Hypothalamus (tissue), 51 donors: ENCODE results near the gene GALR3.
A peak's percentile ranks its signal among the peaks of the same experiment; 100 is the strongest.
"Not testable (repeated sequence)": the region's sequence is repeated elsewhere in the genome, so short reads cannot be mapped to it uniquely, and the experiment has no call there.

Experiments
- DNase-seq, 51 donors: peaks; one replicate each; lab custom pipeline; 2025; lab: John Stamatoyannopoulos, UW

Gene GALR3, protein sequence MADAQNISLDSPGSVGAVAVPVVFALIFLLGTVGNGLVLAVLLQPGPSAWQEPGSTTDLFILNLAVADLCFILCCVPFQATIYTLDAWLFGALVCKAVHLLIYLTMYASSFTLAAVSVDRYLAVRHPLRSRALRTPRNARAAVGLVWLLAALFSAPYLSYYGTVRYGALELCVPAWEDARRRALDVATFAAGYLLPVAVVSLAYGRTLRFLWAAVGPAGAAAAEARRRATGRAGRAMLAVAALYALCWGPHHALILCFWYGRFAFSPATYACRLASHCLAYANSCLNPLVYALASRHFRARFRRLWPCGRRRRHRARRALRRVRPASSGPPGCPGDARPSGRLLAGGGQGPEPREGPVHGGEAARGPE

DNA sequence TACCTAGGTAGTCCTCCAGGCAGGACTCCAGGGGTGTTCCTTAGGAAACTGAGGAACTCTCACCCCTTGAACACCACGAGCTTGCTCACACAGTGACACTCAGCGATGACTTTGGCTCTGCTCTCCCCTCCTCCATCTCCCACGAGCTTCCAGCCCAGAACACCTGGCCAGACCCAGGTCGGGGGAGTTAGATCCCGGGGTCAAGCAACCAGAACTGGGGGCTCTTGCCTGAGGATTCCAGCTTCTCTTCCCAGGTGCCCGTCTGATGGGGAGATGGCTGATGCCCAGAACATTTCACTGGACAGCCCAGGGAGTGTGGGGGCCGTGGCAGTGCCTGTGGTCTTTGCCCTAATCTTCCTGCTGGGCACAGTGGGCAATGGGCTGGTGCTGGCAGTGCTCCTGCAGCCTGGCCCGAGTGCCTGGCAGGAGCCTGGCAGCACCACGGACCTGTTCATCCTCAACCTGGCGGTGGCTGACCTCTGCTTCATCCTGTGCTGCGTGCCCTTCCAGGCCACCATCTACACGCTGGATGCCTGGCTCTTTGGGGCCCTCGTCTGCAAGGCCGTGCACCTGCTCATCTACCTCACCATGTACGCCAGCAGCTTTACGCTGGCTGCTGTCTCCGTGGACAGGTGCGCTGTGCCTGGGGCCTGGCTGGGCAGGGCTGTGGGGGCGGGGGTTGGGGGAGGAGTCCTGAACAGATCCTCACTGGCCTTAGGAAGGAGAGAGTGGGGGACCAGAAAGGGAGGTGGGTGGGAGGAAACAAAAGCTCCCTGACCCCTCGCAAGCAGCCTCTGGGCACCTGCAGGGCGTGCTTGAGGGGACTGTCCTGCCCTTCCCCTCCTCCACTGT, at the start of gene GALR3:
TSS of gene GALR3 (plus strand) at position 249 of the 852 bp plus-strand sequence. CDS start at position 274, 25 bp downstream.
- no peak for DNase-seq

DNA sequence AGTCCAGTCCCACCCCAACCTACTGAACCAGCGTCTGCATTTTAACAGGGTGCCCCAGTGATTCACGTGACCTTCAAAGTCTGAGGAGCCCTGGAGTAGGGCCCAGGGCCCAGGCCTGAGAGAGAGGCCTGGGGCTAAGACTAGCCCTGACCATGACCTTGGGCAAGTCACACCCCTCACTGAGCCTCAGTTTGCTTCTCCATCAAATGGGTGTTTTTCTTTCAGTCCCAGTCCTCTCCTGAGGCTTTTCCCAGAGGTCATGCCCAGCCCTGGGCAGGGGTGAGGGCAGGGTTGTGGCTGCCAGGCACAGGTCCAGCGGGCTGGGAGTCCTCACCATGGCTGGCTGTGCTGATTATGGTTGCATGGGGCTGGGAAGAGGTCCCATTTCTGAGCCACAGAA, 48.5 kb upstream of the GALR3 start:
- DNase-seq, result no peak

DNA sequence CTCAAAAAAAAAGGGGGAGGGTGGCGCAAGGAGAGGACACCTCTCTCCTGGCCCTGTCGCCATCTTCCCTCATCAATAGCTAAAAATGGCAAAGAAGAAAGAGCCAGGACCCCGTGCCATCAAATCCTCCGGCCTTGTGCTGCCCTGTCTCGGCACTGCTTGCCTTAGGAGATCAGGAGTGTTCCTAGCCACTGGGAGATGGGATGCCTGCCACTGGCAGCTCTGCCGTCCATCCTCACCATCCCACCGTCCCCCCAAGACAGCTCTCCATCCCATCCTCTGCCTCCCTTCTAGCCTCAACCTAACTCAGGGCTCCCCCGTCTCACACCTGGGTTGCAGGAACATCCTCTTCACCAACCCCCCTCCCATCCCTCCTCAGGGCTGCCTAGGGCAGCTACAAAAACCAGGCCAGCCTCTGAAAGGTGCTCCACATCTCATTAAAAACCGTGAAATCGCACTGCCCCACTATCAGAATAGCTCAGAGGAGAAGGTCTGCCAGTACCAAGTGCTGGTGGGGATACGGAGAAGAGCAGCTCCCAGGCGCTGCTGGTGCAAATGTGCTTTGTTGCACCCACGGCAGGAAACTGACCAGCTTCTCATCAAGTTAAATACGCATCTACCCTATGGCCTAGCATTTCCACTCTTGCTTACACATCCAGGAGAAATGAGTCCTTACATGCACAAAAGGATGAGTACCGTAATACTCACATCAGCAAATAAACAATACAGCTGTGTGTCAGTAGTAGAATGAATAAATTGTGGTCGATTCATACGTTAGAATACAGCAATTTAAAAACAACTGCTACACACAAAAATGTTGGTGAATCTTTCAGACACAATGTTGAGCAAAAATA, 47.2 kb upstream of the GALR3 start:
- no peak for DNase-seq

DNA sequence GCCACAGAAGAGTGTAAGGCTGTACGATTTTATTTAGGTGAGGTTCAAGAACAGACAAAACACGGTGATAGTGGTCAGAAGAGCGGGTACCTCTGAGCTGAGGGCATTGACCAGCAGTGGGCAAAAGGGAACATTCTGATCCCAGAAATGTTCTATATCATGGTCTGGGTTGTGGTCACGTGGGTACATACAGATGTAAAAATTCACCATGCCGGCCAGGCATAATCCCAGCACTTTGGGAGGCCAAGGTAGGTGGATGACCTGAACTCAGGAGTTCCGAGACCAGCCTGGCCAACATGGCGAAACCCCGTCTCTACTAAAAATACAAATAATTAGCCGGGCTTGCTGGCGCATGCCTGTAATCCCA, 46.6 kb upstream of the GALR3 start:
- DNase-seq, result no peak

DNA sequence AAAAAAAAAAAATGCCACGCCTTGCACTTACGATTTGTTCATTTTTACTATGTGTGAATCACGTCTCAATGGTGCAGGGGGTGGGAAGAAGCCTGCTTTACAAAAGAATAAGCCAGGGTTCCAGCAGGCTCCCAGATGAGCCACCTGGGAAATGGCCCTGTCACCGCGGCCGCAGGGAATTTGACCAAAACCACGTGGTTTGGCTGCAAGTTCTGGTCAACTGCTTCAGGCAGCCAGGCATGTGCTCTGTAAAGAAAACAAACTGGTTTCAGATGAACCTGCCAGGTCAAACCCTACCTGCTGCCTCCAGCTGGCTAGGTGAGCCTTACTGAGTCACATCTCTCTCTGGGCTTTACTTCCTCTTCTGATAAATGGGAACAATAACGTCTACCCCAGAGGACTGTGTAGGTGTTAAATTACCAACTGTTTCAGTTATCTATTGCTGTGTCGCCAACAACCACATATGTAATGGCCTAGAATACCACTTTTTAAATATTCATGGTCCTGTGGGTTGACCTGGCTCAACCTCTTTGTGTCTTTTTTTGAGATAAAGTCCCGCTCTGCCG, 46.0 kb upstream of the GALR3 start:
- DNase-seq, result peak in 3 of 51 donors; percentile 1 to 5 (median 2)

DNA sequence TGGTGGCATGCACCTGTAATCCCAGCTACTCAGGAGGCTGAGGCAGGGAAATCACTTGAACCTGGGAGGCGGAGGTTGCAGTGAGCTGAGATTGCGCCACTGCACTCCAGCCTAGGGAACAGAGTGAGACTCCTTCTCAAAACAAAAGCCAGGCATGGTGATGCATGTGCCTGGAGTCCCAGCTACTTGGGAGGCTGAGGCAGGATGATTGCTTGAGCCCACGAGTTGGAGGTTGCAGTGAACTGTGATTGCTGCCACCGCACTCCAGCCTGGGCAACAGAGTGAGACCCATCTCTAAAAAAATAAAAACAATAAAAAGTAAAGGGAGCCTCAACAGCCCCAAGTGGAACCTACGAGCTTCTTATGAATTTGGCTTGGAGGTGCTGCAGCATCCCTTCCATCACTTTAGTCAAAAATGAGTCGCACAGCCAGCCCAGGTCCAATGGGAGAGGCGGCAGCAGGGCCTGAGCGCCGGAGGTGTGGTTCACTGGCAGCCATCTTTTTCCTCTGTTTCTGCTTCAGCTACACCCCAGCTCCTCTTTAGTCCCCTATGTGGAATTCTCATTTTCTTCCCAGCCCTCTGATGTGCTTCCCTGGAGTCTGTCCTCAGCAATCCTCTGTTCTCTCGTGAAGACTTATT, 44.7 kb upstream of the GALR3 start:
- DNase-seq, result no peak

DNA sequence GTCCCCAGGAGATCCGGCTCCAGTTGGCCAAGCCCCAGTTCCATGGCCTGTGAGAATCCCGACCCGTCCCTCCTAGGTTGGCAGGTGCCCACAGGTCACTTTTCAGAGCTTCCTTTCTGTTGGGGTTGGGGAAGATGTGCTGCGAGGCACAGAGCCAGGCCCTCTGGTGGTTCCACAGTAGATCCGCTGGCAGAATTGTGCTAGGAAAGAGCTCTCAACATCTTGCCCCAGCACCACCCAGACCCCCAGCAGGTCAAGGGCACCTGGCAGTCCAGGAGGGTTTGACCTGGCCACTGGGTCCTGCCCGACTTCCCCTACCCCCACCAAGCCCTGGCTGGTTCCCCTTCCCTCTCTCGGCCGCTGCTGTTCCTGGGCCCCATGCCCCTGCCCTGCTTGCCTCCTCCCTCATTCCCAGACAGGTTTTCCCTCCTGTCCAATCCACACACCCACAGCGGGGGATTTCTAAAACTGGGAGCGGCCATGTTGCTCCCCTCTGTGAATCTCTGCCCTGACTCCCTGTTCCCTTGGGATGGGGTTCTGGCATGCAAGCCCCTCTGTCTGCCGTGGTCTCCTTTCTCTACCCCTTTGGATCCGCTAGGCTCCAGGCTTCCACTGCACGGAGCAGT, 41.6 kb upstream of the GALR3 start:
- DNase-seq, result no peak

DNA sequence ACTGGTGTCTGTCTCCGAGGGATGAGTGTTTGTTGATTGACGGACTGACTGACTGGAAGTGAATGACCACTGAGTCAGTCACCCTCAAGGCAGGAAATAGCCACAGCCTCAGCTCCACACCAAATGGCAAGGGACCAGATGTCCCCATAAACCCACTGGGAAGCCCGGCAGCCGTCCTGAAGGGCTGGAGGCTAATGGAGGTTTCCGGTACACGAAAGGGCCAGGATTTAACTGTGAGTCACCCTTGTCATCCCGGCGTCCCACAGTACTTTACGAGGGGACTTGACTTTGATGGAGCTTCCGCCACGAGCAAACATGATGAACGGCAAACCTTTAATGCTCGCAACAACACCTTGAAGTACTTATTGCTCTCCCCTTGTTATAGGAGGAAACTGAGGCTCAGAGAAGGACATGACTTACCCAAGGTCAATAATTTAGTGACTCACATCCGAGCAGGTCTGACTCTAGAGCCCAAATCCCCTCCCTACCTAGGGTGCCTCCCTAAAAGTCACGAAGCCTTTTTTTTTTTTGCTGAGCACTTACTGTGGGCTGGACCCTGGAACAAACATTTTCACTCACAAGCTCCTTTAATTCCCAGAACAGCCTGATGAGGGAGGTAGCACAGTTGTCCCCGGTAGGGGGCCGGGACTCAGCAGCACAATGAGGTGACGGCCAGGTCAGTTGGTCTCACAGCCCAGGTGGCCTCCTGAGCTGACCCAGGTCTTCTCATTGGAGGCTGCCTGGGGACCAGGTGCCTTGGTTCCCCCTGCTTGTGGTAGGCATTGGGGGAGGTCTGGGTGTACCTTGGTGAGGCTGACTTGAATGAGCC, 40.6 kb upstream of the GALR3 start:
- no peak for DNase-seq

DNA sequence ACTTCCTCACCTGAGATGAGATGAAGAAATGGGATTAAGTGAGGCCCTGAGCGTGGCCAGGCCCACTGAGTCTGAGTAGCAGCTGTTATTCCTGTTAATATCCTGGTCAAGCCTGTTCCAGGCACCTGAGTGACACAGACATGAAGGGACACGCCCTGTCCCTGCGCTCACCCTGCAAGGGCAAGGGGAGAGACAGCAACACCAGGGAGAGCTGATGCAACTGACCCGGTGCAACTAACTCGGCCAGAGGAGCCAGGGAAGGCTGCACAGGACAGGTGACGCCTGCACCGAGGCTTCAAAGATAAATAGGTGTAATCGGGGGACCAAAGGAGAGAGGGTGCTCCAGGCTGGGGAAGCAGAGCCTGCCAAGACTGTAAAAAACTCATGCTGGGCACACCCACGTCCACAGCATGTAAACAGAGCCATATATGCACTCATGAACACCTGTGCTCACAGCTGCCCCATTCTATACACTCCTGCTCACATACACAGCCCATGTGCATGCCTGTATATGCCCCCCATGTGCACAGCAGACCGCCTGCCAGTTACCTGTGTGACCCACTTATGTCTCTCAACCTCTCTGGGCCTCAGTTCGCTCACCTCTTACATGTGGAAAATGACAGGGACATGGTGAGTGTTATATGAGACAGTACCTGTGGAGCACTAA, 38.2 kb upstream of the GALR3 start:
- no peak for DNase-seq

DNA sequence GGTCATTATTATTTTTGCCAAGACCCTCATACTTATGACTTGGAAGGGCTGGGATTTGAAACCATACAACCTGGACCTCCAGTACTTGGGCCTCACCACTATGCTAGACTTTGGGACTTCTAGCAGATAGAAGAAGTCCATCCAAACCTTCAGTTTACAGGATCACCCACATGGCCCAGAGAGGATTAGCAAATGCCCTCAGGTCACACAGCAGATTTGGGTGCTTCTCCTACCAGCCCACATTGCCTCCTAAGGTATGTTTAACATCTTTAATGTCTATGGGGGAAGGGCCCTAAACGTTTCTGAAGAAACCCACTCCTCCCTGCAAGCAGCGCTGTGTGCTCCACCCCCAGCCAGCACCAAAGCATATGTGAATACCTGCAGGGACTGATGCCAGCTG, 32.9 kb upstream of the GALR3 start:
- no peak for DNase-seq

DNA sequence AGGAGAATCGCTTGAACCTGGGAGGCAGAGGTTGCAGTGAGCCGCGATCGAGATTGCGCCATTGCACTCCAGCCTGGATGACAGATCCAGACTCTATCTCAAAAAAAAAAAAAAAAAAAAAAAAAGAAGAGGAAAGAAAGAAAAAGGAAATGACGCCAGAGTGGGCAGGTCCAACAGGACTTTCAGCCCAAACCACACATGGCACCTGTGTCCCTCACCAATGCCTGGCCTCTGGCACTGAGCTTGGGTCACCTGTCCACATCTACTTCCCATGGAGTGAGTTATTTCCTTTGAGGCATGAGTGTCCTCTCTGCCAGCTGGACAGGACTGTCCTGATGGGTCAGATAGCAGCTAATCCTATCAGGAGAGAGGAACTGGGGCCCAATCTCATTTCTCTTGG, 30.7 kb upstream of the GALR3 start:
- no peak for DNase-seq

DNA sequence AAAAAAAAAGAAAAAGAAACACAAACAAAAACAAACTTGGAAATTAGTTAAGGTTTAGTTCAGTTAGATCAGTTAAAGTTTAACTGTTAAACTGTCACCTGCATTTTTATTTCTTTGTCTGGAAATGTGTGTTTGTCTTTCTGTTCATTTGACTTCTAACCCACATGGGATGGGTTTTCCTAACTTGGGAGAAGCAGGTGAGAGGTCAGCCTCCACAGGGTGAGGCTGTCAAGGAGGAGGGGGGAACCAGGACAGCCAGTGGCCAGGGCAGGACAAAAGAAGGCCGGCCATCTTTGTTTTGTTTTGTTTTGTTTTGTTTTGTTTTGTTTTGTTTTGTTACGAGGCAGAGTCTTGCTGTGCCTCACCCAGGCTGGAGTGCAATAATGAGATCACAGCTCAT, 28.8 kb upstream of the GALR3 start:
- no peak for DNase-seq

DNA sequence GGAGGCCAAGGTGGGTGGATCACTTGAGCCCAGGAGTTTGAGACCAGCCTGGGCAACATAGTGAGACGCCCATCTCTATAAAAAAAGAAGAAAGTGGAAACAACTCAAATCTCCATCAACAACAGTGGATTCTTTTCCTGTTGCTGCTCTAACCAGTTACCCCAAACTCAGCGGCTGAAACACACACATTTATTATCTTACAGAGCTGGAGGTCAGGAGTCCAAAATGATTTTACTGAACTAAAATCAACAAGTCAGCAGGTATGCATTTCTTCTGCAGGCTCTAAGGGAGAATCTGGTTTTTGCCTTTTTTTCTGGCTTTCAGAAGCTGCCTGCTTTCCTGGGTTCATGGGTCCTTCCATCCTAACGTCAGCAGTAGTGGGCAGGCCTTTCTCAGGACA, 27.1 kb upstream of the GALR3 start:
- no peak for DNase-seq

DNA sequence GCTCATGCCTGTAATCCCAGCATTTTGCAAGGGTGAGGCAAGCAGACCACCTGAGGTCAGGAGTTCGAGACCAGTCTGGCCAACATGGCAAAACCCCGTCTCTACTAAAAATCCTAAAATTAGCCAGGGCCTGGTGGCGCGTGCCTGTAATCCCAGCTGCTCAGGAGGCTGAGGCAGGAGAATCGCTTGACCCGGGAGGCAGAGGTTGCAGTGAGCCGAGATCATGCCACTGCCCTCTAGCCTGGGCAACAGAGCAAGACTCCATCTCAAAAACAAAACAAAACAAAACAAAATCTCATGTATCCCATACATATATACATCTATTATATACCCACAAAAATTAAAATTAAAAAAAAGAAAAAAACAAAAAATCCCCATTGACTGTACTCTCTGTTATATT, 25.9 kb upstream of the GALR3 start:
- DNase-seq, result not testable (repeated sequence)

DNA sequence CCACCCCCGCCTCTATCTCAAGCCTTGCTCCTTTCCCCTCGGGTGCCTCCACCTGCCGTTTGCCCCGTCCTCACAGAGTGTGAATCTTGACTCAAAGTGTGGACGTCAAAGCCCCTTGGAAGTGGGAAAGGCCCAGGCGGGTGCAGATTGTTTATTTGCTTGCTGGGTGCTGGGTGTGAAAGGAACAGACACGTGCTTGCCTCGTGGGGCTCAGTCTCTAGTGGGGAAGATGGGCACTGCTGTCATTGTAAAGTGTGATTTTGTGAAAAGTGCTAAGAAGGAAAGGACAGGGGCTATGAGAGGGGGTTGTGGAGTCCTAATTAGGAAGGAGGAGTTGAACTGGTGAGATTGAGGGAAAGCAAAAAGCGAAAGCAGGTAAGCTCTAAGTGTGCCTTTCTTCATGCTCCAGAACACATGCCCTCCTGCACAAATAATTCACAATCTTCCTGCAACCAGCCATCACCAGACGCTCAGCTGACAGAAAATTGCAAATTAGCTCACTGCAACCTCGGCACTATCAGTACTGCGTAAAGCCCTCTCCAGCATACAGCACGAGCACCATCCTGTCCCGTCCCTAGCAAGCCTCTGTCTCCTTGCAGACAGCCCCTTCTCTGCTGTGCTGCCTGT, 25.2 kb upstream of the GALR3 start:
- DNase-seq, result no peak

DNA sequence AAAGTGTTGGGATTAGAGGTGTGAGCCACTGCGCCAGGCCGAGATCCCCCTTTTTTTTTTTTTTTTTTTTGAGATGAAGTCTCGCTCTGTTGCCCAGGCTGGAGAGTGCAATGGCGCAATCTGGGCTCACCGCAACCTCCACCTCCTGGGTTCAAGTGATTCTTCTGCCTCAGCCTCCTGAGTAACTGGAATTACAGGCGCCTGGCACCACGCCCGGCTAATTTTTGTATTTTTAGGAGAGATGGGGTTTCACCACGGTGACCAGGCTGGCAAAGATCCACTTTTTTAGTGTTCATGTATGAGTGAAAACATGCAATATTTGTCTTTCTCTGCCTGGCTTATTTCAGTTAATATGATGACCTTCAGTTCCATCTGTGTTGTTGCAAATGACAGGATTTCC, 23.2 kb upstream of the GALR3 start:
- not testable (repeated sequence) for DNase-seq

DNA sequence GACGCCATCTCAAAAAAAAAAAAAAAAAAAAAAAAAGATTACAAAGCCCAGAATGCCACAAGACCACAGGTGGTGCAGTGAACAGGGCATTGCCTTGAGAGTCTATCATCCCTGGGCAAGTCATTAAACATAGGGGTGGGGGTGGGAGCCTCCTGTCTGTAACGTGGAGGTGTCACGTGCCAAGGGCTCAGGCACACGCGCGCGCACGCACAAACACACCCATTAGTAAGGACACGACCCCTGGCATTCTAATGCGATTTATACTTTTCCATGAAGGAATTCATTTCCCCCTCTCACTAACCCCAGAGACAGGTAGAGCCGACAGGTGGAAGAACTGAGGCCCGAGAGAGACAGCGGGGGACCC, 21.3 kb upstream of the GALR3 start:
- peak in 1 of 51 donors; percentile 13 for DNase-seq
